HL-60 (cell line): ENCODE results near the gene PGA4.

Experiments used
- GABPA ChIP-seq: IDR thresholded peaks from 2 replicates; pipeline ENCODE4 v1.6.1; 2012; ENCODE audit warnings: low read depth
- POLR2AphosphoS5 ChIP-seq: IDR thresholded peaks from 2 replicates; pipeline ENCODE4 v1.6.1; 2012; ENCODE audit warnings: low read depth
- SPI1 ChIP-seq: IDR thresholded peaks from 2 replicates; pipeline ENCODE4 v1.6.1; 2012; ENCODE audit warnings: low read depth, mild to moderate bottlenecking, borderline replicate concordance
- TF ChIP-seq, protein P1 (sequence below): IDR thresholded peaks from one replicate; pipeline ENCODE4 v1.5.1; 2011; ENCODE audit warnings: low read length, control low read depth, inconsistent platforms; ENCODE audit not compliant: insufficient read depth
- TF ChIP-seq, protein P2 (sequence below): IDR thresholded peaks from 2 replicates; pipeline ENCODE4 v1.6.1; 2012; ENCODE audit warnings: low read depth; ENCODE audit not compliant: insufficient replicate concordance

GRCh38 chr11:61187505-61188130 is 34.5 kb upstream of the PGA4 start:
- TF ChIP-seq, protein P1, sequence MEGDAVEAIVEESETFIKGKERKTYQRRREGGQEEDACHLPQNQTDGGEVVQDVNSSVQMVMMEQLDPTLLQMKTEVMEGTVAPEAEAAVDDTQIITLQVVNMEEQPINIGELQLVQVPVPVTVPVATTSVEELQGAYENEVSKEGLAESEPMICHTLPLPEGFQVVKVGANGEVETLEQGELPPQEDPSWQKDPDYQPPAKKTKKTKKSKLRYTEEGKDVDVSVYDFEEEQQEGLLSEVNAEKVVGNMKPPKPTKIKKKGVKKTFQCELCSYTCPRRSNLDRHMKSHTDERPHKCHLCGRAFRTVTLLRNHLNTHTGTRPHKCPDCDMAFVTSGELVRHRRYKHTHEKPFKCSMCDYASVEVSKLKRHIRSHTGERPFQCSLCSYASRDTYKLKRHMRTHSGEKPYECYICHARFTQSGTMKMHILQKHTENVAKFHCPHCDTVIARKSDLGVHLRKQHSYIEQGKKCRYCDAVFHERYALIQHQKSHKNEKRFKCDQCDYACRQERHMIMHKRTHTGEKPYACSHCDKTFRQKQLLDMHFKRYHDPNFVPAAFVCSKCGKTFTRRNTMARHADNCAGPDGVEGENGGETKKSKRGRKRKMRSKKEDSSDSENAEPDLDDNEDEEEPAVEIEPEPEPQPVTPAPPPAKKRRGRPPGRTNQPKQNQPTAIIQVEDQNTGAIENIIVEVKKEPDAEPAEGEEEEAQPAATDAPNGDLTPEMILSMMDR = peak; percentile 94
- no peak for TF ChIP-seq POLR2AphosphoS5
- TF ChIP-seq, protein P2, sequence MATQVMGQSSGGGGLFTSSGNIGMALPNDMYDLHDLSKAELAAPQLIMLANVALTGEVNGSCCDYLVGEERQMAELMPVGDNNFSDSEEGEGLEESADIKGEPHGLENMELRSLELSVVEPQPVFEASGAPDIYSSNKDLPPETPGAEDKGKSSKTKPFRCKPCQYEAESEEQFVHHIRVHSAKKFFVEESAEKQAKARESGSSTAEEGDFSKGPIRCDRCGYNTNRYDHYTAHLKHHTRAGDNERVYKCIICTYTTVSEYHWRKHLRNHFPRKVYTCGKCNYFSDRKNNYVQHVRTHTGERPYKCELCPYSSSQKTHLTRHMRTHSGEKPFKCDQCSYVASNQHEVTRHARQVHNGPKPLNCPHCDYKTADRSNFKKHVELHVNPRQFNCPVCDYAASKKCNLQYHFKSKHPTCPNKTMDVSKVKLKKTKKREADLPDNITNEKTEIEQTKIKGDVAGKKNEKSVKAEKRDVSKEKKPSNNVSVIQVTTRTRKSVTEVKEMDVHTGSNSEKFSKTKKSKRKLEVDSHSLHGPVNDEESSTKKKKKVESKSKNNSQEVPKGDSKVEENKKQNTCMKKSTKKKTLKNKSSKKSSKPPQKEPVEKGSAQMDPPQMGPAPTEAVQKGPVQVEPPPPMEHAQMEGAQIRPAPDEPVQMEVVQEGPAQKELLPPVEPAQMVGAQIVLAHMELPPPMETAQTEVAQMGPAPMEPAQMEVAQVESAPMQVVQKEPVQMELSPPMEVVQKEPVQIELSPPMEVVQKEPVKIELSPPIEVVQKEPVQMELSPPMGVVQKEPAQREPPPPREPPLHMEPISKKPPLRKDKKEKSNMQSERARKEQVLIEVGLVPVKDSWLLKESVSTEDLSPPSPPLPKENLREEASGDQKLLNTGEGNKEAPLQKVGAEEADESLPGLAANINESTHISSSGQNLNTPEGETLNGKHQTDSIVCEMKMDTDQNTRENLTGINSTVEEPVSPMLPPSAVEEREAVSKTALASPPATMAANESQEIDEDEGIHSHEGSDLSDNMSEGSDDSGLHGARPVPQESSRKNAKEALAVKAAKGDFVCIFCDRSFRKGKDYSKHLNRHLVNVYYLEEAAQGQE = no peak
- TF ChIP-seq SPI1 = no peak
- TF ChIP-seq GABPA = no peak
